Measurements from ENCODE around the gene RNASE1.
A peak's percentile ranks its signal among the peaks of the same experiment; 100 is the strongest.
"Not testable (repeated sequence)": the region's sequence is repeated elsewhere in the genome, so short reads cannot be mapped to it uniquely, and the experiment has no call there.

Gene RNASE1

GRCh38 chr14:20820063-20820904, 17.6 kb upstream of the RNASE1 start:
- no peak overlapping the region for H3K4me3 ChIP-seq (ENCODE audit: low read depth, low read length)
- DNase-seq (ENCODE audit: low read depth), result no peak
- no peak for TF ChIP-seq CTCF (IDR thresholded peaks at IDR 0.05; ENCODE audit: low read depth, low read length, missing control alignments)
- in situ Hi-C loops (cut with HindIII; ENCODE audit: low sequenced_read_pairs), result no loop called here

- H3K4me3 ChIP-seq (ENCODE audit: low read depth, low read length), result no peak overlapping the region
- in situ Hi-C loops (cut with HindIII; ENCODE audit: low sequenced_read_pairs), result no loop called here
- TF ChIP-seq CTCF (IDR thresholded peaks at IDR 0.05; ENCODE audit: low read depth, low read length, missing control alignments), result peak; percentile 43
- no peak for DNase-seq (ENCODE audit: low read depth)
These were observed 16.2 kb upstream of the RNASE1 start for GRCh38 chr14:20818861-20819260.

- H3K4me3 ChIP-seq (ENCODE audit: low read depth, low read length); in situ Hi-C loops (cut with HindIII; ENCODE audit: low sequenced_read_pairs); DNase-seq (ENCODE audit: low read depth): not testable (repeated sequence)
These were observed 13.3 kb upstream of the RNASE1 start for GRCh38 chr14:20815946-20816345.

- H3K4me3 ChIP-seq (ENCODE audit: low read depth, low read length), result no peak overlapping the region
- TF ChIP-seq CTCF (IDR thresholded peaks at IDR 0.05; ENCODE audit: low read depth, low read length, missing control alignments), result no peak
- DNase-seq (ENCODE audit: low read depth), result no peak
- in situ Hi-C loops (cut with HindIII; ENCODE audit: low sequenced_read_pairs), result no loop called here
These were observed 9.6 kb upstream of the RNASE1 start for GRCh38 chr14:20811986-20812975.

- no peak for DNase-seq (ENCODE audit: low read depth)
- in situ Hi-C loops (cut with HindIII; ENCODE audit: low sequenced_read_pairs), result no loop called here
- H3K4me3 ChIP-seq (ENCODE audit: low read depth, low read length), result no peak overlapping the region
- no peak for TF ChIP-seq CTCF (IDR thresholded peaks at IDR 0.05; ENCODE audit: low read depth, low read length, missing control alignments)
These were observed 7.3 kb upstream of the RNASE1 start for GRCh38 chr14:20809917-20810316.

GRCh38 chr14:20808162-20808483, 5.5 kb upstream of the RNASE1 start:
- no peak overlapping the region for H3K4me3 ChIP-seq (ENCODE audit: low read depth, low read length)
- DNase-seq (ENCODE audit: low read depth), result no peak
- in situ Hi-C loops (cut with HindIII; ENCODE audit: low sequenced_read_pairs), result no loop called here

More at GRCh38 chr14:20808162-20808483, 5.5 kb upstream of the RNASE1 start:
- TF ChIP-seq CTCF (IDR thresholded peaks at IDR 0.05; ENCODE audit: low read depth, low read length, missing control alignments), result no peak
